ENCODE measurements around the gene TACR1. TPM values are rescaled to one million over a fixed set of nuclear protein-coding genes. Genes with fewer than 3 reads are reported as not detected.

Gene TACR1
- total RNA-seq, 1 donor from 2014 or later: not detected

DNA sequence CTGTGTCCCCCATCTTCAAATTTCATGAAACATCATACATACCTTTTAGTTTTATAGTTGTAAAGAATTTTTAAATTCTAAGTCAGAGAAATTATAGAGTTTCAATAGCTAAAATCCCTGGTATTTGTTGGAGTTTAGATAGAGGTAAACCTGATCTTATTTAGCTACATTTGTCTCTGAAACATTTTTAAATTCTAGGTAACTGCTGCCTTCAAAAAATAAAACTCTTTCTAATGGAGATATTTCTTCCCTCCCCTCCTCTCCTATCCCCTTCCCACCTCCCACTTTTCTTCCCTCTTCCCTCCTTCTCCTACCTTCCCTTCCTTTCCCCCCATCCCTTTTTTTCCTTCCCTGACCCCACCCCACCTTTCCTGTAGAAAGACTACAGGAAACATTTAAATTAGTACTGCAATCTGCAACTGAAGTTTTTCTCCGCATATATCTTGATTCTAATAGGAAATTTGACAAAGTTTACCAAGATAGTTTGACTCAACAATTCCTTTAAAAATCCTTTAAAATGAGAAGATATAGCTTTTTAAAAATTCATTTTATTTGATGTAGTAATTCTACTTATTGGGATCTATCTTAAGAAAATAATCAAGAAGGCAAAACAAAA lies 4.1 kb downstream of the TACR1 start:
- H3K4me3 ChIP-seq (ENCODE audit: low read depth, low read length): no peak overlapping the region
- TF ChIP-seq, protein P1, sequence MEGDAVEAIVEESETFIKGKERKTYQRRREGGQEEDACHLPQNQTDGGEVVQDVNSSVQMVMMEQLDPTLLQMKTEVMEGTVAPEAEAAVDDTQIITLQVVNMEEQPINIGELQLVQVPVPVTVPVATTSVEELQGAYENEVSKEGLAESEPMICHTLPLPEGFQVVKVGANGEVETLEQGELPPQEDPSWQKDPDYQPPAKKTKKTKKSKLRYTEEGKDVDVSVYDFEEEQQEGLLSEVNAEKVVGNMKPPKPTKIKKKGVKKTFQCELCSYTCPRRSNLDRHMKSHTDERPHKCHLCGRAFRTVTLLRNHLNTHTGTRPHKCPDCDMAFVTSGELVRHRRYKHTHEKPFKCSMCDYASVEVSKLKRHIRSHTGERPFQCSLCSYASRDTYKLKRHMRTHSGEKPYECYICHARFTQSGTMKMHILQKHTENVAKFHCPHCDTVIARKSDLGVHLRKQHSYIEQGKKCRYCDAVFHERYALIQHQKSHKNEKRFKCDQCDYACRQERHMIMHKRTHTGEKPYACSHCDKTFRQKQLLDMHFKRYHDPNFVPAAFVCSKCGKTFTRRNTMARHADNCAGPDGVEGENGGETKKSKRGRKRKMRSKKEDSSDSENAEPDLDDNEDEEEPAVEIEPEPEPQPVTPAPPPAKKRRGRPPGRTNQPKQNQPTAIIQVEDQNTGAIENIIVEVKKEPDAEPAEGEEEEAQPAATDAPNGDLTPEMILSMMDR (conservative IDR thresholded peaks at IDR 0.05; ENCODE audit: low read depth, low read length): no peak
- no peak for DNase-seq (ENCODE audit: low read depth)

DNA sequence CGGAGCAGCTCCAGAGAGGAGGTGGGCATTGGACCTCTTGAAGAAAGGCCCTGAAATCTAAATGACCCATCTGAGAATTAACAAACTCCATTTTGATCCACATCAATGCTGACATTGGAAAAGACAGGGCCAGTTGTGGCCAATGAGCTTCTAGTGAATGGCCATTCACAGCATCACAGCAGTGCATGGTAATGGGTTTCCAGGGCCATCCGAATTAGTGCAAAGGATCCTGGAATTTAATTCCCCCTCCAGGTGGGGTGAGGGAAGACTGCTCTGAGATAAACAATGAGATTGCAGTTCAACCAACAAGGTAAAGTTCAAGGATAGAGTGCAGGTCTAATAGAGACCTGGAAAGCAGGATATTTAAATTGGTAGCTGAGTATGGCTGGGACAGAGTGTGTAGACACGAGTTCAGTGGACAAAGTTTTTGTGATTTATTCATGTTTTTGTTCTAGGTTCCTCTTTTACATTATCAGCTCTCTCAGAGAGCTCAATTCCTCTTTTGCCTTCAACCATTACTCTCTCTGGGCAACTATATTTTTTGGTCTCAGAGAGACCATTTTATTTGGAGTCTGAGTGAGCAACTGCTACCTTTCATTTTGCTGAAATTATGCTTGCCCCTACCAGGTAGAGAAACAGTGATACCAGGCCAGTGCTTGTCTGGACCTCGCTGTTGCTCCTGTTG lies 5.0 kb downstream of the TACR1 start:
- TF ChIP-seq, protein P1 (conservative IDR thresholded peaks at IDR 0.05; ENCODE audit: low read depth, low read length): no peak
- H3K4me3 ChIP-seq (ENCODE audit: low read depth, low read length): no peak overlapping the region
- DNase-seq (ENCODE audit: low read depth): no peak

DNA sequence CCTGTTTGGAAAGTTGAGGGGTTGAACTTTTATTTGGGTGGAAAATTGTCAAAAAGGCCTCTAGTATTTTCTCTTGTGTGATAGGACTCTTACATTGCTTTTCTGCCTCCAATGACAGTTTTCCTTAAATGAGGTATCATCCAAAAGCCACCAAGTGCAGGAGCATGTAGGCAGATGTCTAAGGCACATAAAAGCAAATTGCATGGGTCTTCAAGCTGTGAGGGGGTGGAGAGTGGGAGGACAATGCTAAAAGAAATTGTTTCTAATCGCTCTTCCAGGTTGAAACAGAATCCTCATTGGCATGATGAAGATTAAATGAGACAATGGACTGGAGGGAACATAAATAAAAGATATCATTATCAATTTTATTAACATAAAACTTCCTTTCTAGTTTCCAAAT lies 6.8 kb downstream of the TACR1 start:
- TF ChIP-seq, protein P1 (conservative IDR thresholded peaks at IDR 0.05; ENCODE audit: low read depth, low read length): no peak
- no peak for DNase-seq (ENCODE audit: low read depth)
- H3K4me3 ChIP-seq (ENCODE audit: low read depth, low read length): no peak overlapping the region

DNA sequence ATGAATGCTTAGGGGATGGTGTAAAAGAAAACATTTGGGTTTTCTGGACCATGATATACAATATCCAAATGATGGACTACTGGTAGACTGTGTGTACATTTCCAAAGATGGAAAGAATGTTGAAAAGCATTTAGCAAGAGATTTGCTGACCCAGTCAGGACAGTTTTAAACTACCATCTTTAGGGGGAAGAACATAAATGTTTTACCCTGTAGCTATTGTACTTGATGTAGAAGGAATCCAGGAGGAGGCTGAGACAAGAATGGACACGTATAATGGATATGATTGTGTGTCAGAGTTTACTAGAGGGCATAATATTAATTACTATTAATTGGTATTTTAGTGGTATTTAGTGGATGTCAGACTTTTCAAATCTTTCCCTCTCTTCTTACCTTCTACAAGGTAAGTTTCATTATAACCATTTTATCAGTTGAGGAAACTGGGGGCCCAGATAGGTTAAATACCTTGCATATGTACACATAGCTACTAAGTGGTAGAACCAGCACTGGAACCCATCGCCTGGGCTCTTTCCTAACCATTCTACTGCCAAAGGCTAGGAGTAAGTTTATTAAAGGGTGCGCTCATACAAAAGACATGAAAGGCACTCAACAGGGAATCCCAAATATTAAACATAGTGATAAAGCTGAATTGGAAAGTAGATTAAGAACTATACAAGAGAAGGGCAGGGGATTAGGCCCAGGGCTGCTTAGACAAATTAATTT lies 8.9 kb downstream of the TACR1 start:
- H3K4me3 ChIP-seq (ENCODE audit: low read depth, low read length): no peak overlapping the region
- TF ChIP-seq, protein P1 (conservative IDR thresholded peaks at IDR 0.05; ENCODE audit: low read depth, low read length): no peak
- DNase-seq (ENCODE audit: low read depth): no peak

DNA sequence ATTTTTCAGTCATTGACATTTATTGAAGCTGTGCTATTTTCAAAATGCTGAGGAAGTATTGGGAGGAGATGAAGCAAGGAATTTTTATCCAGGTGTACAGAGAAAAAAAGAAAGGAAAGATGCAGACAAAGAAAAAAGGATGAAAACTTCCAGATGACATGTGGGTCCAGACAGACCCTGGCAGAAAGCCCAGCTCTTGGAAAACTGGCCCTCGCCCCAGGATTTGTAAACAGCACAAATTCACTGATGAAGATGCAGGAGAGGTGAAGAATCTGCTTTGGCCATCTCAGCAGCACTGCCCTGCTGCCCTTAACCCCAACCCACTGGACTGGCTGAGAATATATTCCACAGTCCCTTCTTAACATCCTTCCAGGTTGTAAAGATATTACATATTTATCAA lies 12.5 kb downstream of the TACR1 start:
- TF ChIP-seq, protein P1 (conservative IDR thresholded peaks at IDR 0.05; ENCODE audit: low read depth, low read length): no peak
- H3K4me3 ChIP-seq (ENCODE audit: low read depth, low read length): no peak overlapping the region
- no peak for DNase-seq (ENCODE audit: low read depth)

DNA sequence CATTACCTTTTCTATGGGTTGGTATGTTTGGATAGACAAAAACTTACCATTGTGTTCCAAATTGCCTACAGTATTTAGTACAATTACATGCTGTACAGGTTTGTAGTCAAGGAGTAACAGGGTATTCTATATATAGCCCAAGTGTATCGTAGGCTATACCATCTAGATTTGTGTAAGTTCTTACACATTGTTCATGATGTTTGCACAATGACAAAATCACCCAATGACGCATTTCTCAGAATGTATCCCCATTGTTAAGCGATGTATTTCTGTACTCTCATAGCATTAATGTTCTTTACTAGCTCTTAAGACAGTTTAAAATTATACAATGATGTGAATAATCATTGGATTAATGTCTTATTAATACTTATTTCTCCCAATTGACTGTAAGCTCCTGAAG lies 16.7 kb downstream of the TACR1 start:
- TF ChIP-seq, protein P1 (conservative IDR thresholded peaks at IDR 0.05; ENCODE audit: low read depth, low read length): no peak
- H3K4me3 ChIP-seq (ENCODE audit: low read depth, low read length): no peak overlapping the region
- no peak for DNase-seq (ENCODE audit: low read depth)
